Adrenal gland (tissue), 5 donors: ENCODE data around the gene ENTHD1.

Experiments
- CTCF ChIP-seq, 6 experiments: fragments of 450-650 bp in 4 of 6; fragments of 200-600 bp in 2 of 6; sonication (generic) in 1 of 6; IDR thresholded peaks; 1 replicate in 5 of 6; 2 replicates in 1 of 6; pipeline versions ENCODE4 v1.5.1 to v1.8.0; 2016 to 2021; ENCODE audit warnings: antibody characterized with exemption in 6 of 6, mild to moderate bottlenecking in 2 of 6, moderate library complexity in 1 of 6
- POLR2A ChIP-seq, 2 donors: fragments of 450-650 bp; IDR thresholded peaks; one replicate each; pipeline ENCODE4 v1.6.1; 2017; ENCODE audit warnings: antibody characterized with exemption in 2 of 2, mild to moderate bottlenecking in 2 of 2, moderate library complexity in 1 of 2
- donor health status: DM: no; HTN: no; CAD: no.

- TF ChIP-seq CTCF (IDR thresholded peaks at IDR 0.05), result no peak
- TF ChIP-seq POLR2A (IDR thresholded peaks at IDR 0.05), result no peak
Measured at GRCh38 chr22:39927544-39927943, 34.0 kb upstream of the ENTHD1 start.
